B cell (primary cell): Measurements from ENCODE around the gene CLCF1. TPM values are rescaled to one million over a fixed set of nuclear protein-coding genes. Genes with fewer than 3 reads are reported as not detected.

ENCODE experiments used
- ATAC-seq: fragments of 200-7000 bp; cut with Tn5 transposase; one replicate; pipeline ENCODE4 v1.10.0; 2021; ENCODE audit warnings: low read depth, mild to moderate bottlenecking, moderate number of reproducible peaks, moderate library complexity
- CTCF ChIA-PET: fragments of 350-600 bp; sonication (Branson Sonifier 250); formaldehyde crosslinking; loops from one replicate; lab custom pipeline; 2021; ENCODE audit warnings: antibody characterized with exemption, inconsistent platforms; lab: Charles Lee
- POLR2A ChIA-PET: fragments of 350-600 bp; sonication (Branson Sonifier 250); formaldehyde crosslinking; loops from one replicate; lab custom pipeline; 2021; ENCODE audit warnings: antibody characterized with exemption; lab: Charles Lee
- DNase-seq: peaks from one replicate; pipeline ENCODE4 v3.0.0; 2013
- H2AFZ ChIP-seq: 2 replicates; pipeline ENCODE4 v1.6.1; 2012; ENCODE audit warnings: mild to moderate bottlenecking, low read depth, low read length; ENCODE audit not compliant: insufficient read depth, poor library complexity, severe bottlenecking
- H3K27ac ChIP-seq, 2 donors: 1 replicate in 1 of 2; 2 replicates in 1 of 2; pipeline ENCODE4 v1.5.1; 2012 to 2013; ENCODE audit warnings: low read length in 2 of 2, mild to moderate bottlenecking in 2 of 2, moderate library complexity in 1 of 2
- H3K27me3 ChIP-seq, 4 experiments: fragments of 200-600 bp in 1 of 4; sonication (generic) in 1 of 4; replicated peaks in 1 of 4; 1 replicate in 2 of 4; 2 replicates in 2 of 4; pipeline versions ENCODE4 v1.6.1 to v1.7.0; 2013 to 2016; ENCODE audit warnings: low read length in 3 of 4, mild to moderate bottlenecking in 2 of 4, mixed read lengths in 1 of 4, moderate library complexity in 1 of 4; ENCODE audit not compliant: insufficient read depth in 4 of 4, control insufficient read depth in 3 of 4; ENCODE audit errors: control extremely low read depth in 1 of 4
- H3K36me3 ChIP-seq, 2 experiments: replicated peaks in 1 of 2; 1 replicate in 1 of 2; 2 replicates in 1 of 2; pipeline versions ENCODE4 v1.6.1 to v1.7.1; 2013; ENCODE audit warnings: low read length in 1 of 2; ENCODE audit not compliant: insufficient read depth in 2 of 2, control insufficient read depth in 1 of 2; ENCODE audit errors: control extremely low read depth in 1 of 2, extremely low read depth in 1 of 2
- H3K4me1 ChIP-seq, 2 donors: fragments of 200-600 bp in 1 of 2; sonication (generic) in 1 of 2; 1 replicate in 1 of 2; 2 replicates in 1 of 2; pipeline versions ENCODE4 v1.5.1 to v1.6.1; 2013 to 2017; ENCODE audit warnings: low read length in 2 of 2; ENCODE audit not compliant: control insufficient read depth in 2 of 2, insufficient read depth in 2 of 2
- H3K4me2 ChIP-seq: replicated peaks from 2 replicates; pipeline ENCODE3; 2012; ENCODE audit warnings: mild to moderate bottlenecking, low read depth, low read length; ENCODE audit not compliant: poor library complexity, severe bottlenecking
- H3K4me3 ChIP-seq, 5 experiments: fragments of 200-600 bp in 1 of 5; sonication (generic) in 1 of 5; 1 replicate in 3 of 5; 2 replicates in 2 of 5; pipeline versions ENCODE4 v1.5.1 to v1.7.0; 2011 to 2016; ENCODE audit warnings: low read length in 4 of 5, mild to moderate bottlenecking in 4 of 5, low read depth in 2 of 5, control low read depth in 1 of 5, moderate library complexity in 1 of 5; ENCODE audit not compliant: insufficient read depth in 1 of 5; ENCODE audit errors: control extremely low read depth in 1 of 5, extremely low read depth in 1 of 5
- H3K79me2 ChIP-seq: fragments of 200-600 bp; sonication (generic); one replicate; pipeline ENCODE4 v1.6.0; 2016; ENCODE audit warnings: low read length; ENCODE audit not compliant: control insufficient read depth, insufficient read depth
- H3K9ac ChIP-seq: fragments of 200-600 bp; sonication (generic); 2 replicates; pipeline ENCODE4 v1.6.1; 2017; ENCODE audit warnings: mild to moderate bottlenecking, low read length, moderate library complexity
- H3K9me3 ChIP-seq, 3 donors: one replicate each; pipeline versions ENCODE4 v1.6.1 to v1.7.1; 2013; ENCODE audit warnings: low read length in 2 of 3; ENCODE audit not compliant: control insufficient read depth in 2 of 3, insufficient read depth in 1 of 3; ENCODE audit errors: control extremely low read depth in 1 of 3
- H4K20me1 ChIP-seq: 2 replicates; pipeline ENCODE4 v1.6.0; 2012; ENCODE audit warnings: mild to moderate bottlenecking, low read length; ENCODE audit not compliant: insufficient read depth, control insufficient read depth, poor library complexity, severe bottlenecking
- H3K27ac Mint-ChIP-seq: one replicate; pipeline ENCODE4 v1.8.0; 2021; ENCODE audit warnings: mixed read lengths
- H3K27me3 Mint-ChIP-seq: one replicate; pipeline ENCODE4 v1.8.0; 2021; ENCODE audit warnings: mixed read lengths
- H3K4me1 Mint-ChIP-seq: one replicate; pipeline ENCODE4 v1.8.0; 2021; ENCODE audit warnings: mixed read lengths
- H3K4me3 Mint-ChIP-seq: one replicate; pipeline ENCODE4 v1.8.0; 2021; ENCODE audit warnings: mixed read lengths
- H3K9me3 Mint-ChIP-seq: one replicate; pipeline ENCODE4 v1.8.0; 2022; ENCODE audit warnings: mixed read lengths; ENCODE audit not compliant: insufficient read depth
- CTCF ChIP-seq: fragments of 200-600 bp; IDR thresholded peaks from one replicate; pipeline ENCODE4 v1.8.0; 2022; ENCODE audit warnings: antibody characterized with exemption, mild to moderate bottlenecking
- EZH2 ChIP-seq: IDR thresholded peaks from 2 replicates; pipeline ENCODE4 v1.6.1; 2012; ENCODE audit warnings: borderline replicate concordance, low read depth, mild to moderate bottlenecking, moderate library complexity, low read length; ENCODE audit not compliant: insufficient read depth, poor library complexity, severe bottlenecking
- WGBS: methylation state at CpG from one replicate; pipeline ENCODE4 v1.1.5; 2013; ENCODE audit warnings: missing lambda C conversion rate; ENCODE audit not compliant: insufficient coverage; 5-methylcytosine and 5-hydroxymethylcytosine counted together
- intact Hi-C: fragments of 100-400 bp; cut with micrococcal nuclease; formaldehyde crosslinking; loops from one replicate; pipeline ENCODE4 v1.10.0; 2022
- polyA plus RNA-seq: library from polyadenylated mRNA; depleted of rRNA; stranded (reverse); fragments of >200 nt; gene quantifications from 2 replicates; pipeline ENCODE4 v1.2.3, GENCODE V29; 2012
- total RNA-seq, 2 donors: library from RNA; stranded (reverse); fragments of 120-200 nt in 1 of 2; gene quantifications; 1 replicate in 1 of 2; 2 replicates in 1 of 2; pipeline versions ENCODE4 v1.2.3 to v1.2.4, GENCODE V29; 2013 to 2022

Gene CLCF1
- total and polyA plus RNA-seq, 2 donors (not counting 1 experiment from before 2014, with no cell fraction given), result 29.1 to 44.6 TPM

DNA sequence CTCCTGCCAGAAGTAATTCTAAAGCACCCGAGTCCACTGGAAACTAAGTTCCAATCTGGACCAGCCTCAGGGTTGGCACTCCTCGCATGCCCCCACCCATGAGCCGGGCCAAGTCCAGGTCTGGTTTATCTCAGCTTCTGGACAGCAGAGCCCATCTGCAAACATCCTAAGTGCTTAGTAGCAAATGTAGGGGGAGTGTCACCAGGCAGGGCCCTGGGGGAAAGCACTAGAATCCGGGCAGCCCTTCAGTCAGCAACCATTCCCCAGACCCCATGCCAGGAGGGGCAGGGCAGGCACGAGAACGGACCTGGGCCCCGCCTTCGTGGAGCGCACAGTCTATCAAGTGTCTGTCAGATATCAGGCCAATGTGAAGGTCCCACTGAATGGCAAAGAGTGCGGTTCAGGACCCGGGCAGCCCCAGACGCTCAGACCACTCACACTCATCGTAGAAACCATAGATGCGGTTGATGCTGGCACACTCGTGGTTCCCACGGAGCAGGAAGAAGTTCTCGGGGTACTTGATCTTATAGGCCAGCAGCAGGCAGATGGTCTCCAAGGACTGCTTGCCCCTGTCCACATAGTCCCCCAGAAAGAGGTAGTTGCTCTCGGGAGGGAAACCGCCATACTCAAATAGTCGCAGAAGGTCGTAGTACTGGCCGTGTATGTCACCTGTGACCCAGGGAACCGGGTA lies 27.0 kb upstream of the CLCF1 start:
- no peaks in the 10 kb centered on the region for H3K27me3 Mint-ChIP-seq
- Histone ChIP-seq H3K36me3 (peaks cover 2 to 55% of the 10 kb centered on the region in 2 experiments), H3K27me3 (no peaks in the 10 kb centered on the region), H3K4me3 (peak overlapping the region; percentile 65 to 92 (median 85)), H3K9me3 (peaks cover 0 to 2% (median 0%) of the 10 kb centered on the region in 3 donors), H3K79me2 (peaks cover 74% of the 10 kb centered on the region), H3K4me2 (peak overlapping the region; percentile 97), H4K20me1 (peaks cover 75% of the 10 kb centered on the region), H2AFZ (no peak overlapping the region), H3K27ac (peak overlapping the region; percentile 52 to 75), H3K9ac (peak overlapping the region; percentile 89), H3K4me1 (peaks cover 44 to 68% of the 10 kb centered on the region in 2 donors)
- DNase-seq (no peak), ATAC-seq (no peak)
- H3K4me3 Mint-ChIP-seq, result peak overlapping the region; percentile 87
- intact Hi-C loops, result loop anchor here (10.0 kb wide), 1 partner anchor 184 kb away; the partner anchor contains the start of gene GSTP1
- no peaks in the 10 kb centered on the region for H3K9me3 Mint-ChIP-seq
- CTCF ChIA-PET, result interaction anchor here (0.8 to 5.7 kb wide), 21 partner anchors 9 to 162 kb away, joined by 3 to 121 read pairs (median 12); partner anchors contain the start of genes AIP, CDK2AP2, PITPNM1 and POLD4
- H3K27ac Mint-ChIP-seq, result peak overlapping the region; percentile 81
- POLR2A ChIA-PET, result interaction anchor here (0.6 to 6.8 kb wide), 20 partner anchors 9 to 230 kb away, joined by 3 to 195 read pairs (median 11); partner anchors contain the start of genes AIP, CARNS1, CDK2AP2 and CLCF1
- WGBS, result 58% methylated on average over 22 of the region's 23 CpGs
- TF ChIP-seq CTCF (no peak), EZH2 (no peak)
- peaks cover 60% of the 10 kb centered on the region for H3K4me1 Mint-ChIP-seq
